ENCODE measurements around the gene DYSF. TPM values are rescaled to one million over a fixed set of nuclear protein-coding genes. Genes with fewer than 3 reads are reported as not detected.

Gene DYSF
- total RNA-seq, 4 donors from 2014 or later: 1.7 to 5.0 (median 2.6) TPM

GRCh38 chr2:71496156-71496770 lies 42.9 kb downstream of the DYSF start:
- no peak overlapping the region for H3K4me3 ChIP-seq
- H3K27me3 ChIP-seq: no peaks in the 10 kb centered on the region
- WGBS: 71% methylated on average over 9 of the region's 9 CpGs
- no peaks in the 10 kb centered on the region for H3K4me1 ChIP-seq
- no peaks in the 10 kb centered on the region for H3K9me3 ChIP-seq
- TF ChIP-seq POLR2AphosphoS5 (IDR thresholded peaks at IDR 0.05) (no peak), EP300 (IDR thresholded peaks at IDR 0.05) (no peak), POLR2A (IDR thresholded peaks at IDR 0.05) (no peak), CTCF (IDR thresholded peaks at IDR 0.05) (no peak)
- no peak overlapping the region for H3K27ac ChIP-seq
- no peak for DNase-seq (ENCODE audit: low spot score in 2 of 2)
- H3K36me3 ChIP-seq: no peaks in the 10 kb centered on the region

- H3K27ac ChIP-seq: no peak overlapping the region
Measured at GRCh38 chr2:71498261-71498701, 44.9 kb downstream of the DYSF start.

GRCh38 chr2:71499691-71500090 lies 46.3 kb downstream of the DYSF start:
- no peak for DNase-seq (ENCODE audit: low spot score in 2 of 2)
- no peak overlapping the region for H3K4me3 ChIP-seq
- H3K4me1 ChIP-seq: peaks cover 4% of the 10 kb centered on the region
- H3K36me3 ChIP-seq: no peaks in the 10 kb centered on the region
- no peaks in the 10 kb centered on the region for H3K27me3 ChIP-seq
- no peak overlapping the region for H3K27ac ChIP-seq
- H3K9me3 ChIP-seq: no peaks in the 10 kb centered on the region
- 66% methylated on average over 4 of the region's 5 CpGs for WGBS
- TF ChIP-seq POLR2AphosphoS5 (IDR thresholded peaks at IDR 0.05) (no peak), POLR2A (IDR thresholded peaks at IDR 0.05) (no peak)

More at GRCh38 chr2:71498261-71498701, 44.9 kb downstream of the DYSF start:
- Histone ChIP-seq H3K4me3 (no peak overlapping the region), H3K9me3 (no peaks in the 10 kb centered on the region), H3K36me3 (no peaks in the 10 kb centered on the region), H3K27me3 (no peaks in the 10 kb centered on the region), H3K4me1 (peaks cover under 1% of the 10 kb centered on the region)
- TF ChIP-seq CTCF (IDR thresholded peaks at IDR 0.05): no peak
- TF ChIP-seq POLR2AphosphoS5 (IDR thresholded peaks at IDR 0.05): no peak
- no peak for TF ChIP-seq EP300 (IDR thresholded peaks at IDR 0.05)
- TF ChIP-seq POLR2A (IDR thresholded peaks at IDR 0.05): no peak
- 79% methylated on average over 5 of the region's 5 CpGs for WGBS
- DNase-seq (ENCODE audit: low spot score in 2 of 2): no peak

GRCh38 chr2:71500426-71501079 lies 47.2 kb downstream of the DYSF start:
- no peak for DNase-seq (ENCODE audit: low spot score in 2 of 2)
- peaks cover 4% of the 10 kb centered on the region for H3K4me1 ChIP-seq
- H3K27me3 ChIP-seq: no peaks in the 10 kb centered on the region
- no peaks in the 10 kb centered on the region for H3K9me3 ChIP-seq
- 73% methylated on average over 7 of the region's 7 CpGs for WGBS
- H3K27ac ChIP-seq: no peak overlapping the region
- no peak overlapping the region for H3K4me3 ChIP-seq
- TF ChIP-seq EP300 (IDR thresholded peaks at IDR 0.05) (no peak), POLR2AphosphoS5 (IDR thresholded peaks at IDR 0.05) (no peak), CTCF (IDR thresholded peaks at IDR 0.05) (no peak), POLR2A (IDR thresholded peaks at IDR 0.05) (no peak)
- H3K36me3 ChIP-seq: no peaks in the 10 kb centered on the region

GRCh38 chr2:71502941-71503738 lies 49.8 kb downstream of the DYSF start:
- no peaks in the 10 kb centered on the region for H3K27me3 ChIP-seq
- H3K27ac ChIP-seq: no peak overlapping the region
- H3K4me1 ChIP-seq: peaks cover 4% of the 10 kb centered on the region
- H3K36me3 ChIP-seq: no peaks in the 10 kb centered on the region
- TF ChIP-seq POLR2AphosphoS5 (IDR thresholded peaks at IDR 0.05) (no peak), EP300 (IDR thresholded peaks at IDR 0.05) (no peak), CTCF (IDR thresholded peaks at IDR 0.05) (no peak), POLR2A (IDR thresholded peaks at IDR 0.05) (no peak)
- DNase-seq (ENCODE audit: low spot score in 2 of 2): no peak
- H3K9me3 ChIP-seq: no peaks in the 10 kb centered on the region
- WGBS: 81% methylated on average over 5 of the region's 6 CpGs
- H3K4me3 ChIP-seq: no peak overlapping the region
